Measurements from ENCODE around the gene ZEB1. TPM values are rescaled to one million over a fixed set of nuclear protein-coding genes. Genes with fewer than 3 reads are reported as not detected.
"Not testable (repeated sequence)": the region's sequence is repeated elsewhere in the genome, so short reads cannot be mapped to it uniquely, and the experiment has no call there.

The ZEB1 gene
- total RNA-seq, 1 donor from 2014 or later, result 162 TPM

DNA sequence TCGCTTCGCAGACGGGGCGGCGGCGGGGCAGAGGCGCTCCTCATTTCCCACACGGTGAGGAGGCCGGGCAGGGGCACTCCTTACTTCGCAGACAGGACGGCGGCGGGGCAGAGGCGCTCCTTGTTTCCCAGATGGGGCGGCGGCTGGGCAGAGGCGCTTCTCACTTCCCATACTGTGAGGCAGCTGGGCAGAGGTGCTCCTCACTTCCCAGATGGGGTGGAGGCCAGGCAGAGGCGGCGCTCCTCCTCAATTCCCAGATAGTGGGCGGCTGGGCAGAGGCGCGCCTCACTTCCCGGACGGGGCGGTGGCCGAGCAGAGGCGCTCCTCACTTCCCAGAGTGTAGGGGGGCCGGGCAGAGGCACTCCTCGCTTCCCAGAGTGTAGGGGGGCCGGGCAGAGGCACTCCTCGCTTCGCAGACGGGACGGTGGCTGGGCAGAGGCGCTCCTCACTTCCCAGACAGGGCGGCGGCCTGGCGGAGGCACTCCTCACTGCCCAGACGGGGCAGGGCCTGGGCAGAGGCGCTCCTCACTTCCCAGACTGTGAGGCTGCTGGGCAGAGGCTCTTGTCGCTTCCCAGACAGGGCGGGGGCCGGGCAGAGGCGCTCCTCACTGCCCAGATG is 43.1 kb downstream of the ZEB1 start:
- no peak overlapping the region for H3K4me3 Mint-ChIP-seq (ENCODE audit: unreplicated experiment)
- H3K27me3 Mint-ChIP-seq (ENCODE audit: unreplicated experiment), result peaks cover 8% of the 10 kb centered on the region

GRCh38 chr10:31363696-31364095 is 44.7 kb downstream of the ZEB1 start:
- DNase-seq; H3K4me1 Mint-ChIP-seq (ENCODE audit: low read depth, unreplicated experiment); H3K4me3 Mint-ChIP-seq (ENCODE audit: unreplicated experiment); H3K9me3 Mint-ChIP-seq (ENCODE audit: unreplicated experiment); H3K27me3 Mint-ChIP-seq (ENCODE audit: unreplicated experiment): not testable (repeated sequence)
- peaks cover 11% of the 10 kb centered on the region for H3K36me3 Mint-ChIP-seq (ENCODE audit: unreplicated experiment)
- peak overlapping the region; percentile 75 for H3K27ac Mint-ChIP-seq (ENCODE audit: unreplicated experiment)

More for the DNA sequence above, 43.1 kb downstream of the ZEB1 start:
- TF ChIP-seq CTCF (IDR thresholded peaks at IDR 0.05; ENCODE audit: partially characterized antibody, unreplicated experiment), result no peak
- Mint-ChIP-seq H3K4me1 (ENCODE audit: low read depth, unreplicated experiment) (peaks cover 12% of the 10 kb centered on the region), H3K27ac (ENCODE audit: unreplicated experiment) (no peak overlapping the region), H3K9me3 (ENCODE audit: unreplicated experiment) (peaks cover 10% of the 10 kb centered on the region), H3K36me3 (ENCODE audit: unreplicated experiment) (peaks cover 11% of the 10 kb centered on the region)
- DNase-seq, result no peak

DNA sequence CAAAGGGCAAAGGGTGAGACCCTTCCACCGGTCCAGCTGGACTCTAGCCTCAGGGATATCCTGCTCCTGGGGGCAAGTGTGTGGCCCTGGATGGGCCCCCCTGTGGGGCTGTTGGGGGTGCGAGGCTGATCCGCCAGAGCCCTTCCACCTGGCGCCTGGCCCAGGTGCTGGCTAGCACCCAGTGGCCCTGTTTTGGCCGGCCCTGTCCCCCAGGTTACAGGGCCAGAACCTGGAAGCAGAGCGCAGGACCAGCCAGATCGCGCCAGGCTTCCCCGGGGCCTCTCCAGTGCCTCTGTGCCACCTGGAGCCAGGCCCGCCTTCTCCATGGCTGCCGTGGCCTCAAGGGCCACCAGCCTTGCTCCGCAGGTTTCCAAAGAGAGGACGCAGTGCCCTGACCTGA is 45.2 kb downstream of the ZEB1 start:
- not testable (repeated sequence) for H3K27me3 Mint-ChIP-seq (ENCODE audit: unreplicated experiment); DNase-seq; H3K4me1 Mint-ChIP-seq (ENCODE audit: low read depth, unreplicated experiment); H3K27ac Mint-ChIP-seq (ENCODE audit: unreplicated experiment); H3K9me3 Mint-ChIP-seq (ENCODE audit: unreplicated experiment); H3K4me3 Mint-ChIP-seq (ENCODE audit: unreplicated experiment)
- peaks cover 11% of the 10 kb centered on the region for H3K36me3 Mint-ChIP-seq (ENCODE audit: unreplicated experiment)

GRCh38 chr10:31366703-31367102 is 47.7 kb downstream of the ZEB1 start:
- no peak for DNase-seq
- Mint-ChIP-seq H3K4me3 (ENCODE audit: unreplicated experiment) (no peak overlapping the region), H3K27ac (ENCODE audit: unreplicated experiment) (no peak overlapping the region), H3K36me3 (ENCODE audit: unreplicated experiment) (peaks cover 11% of the 10 kb centered on the region), H3K27me3 (ENCODE audit: unreplicated experiment) (peaks cover 5% of the 10 kb centered on the region), H3K9me3 (ENCODE audit: unreplicated experiment) (peaks cover 10% of the 10 kb centered on the region), H3K4me1 (ENCODE audit: low read depth, unreplicated experiment) (no peaks in the 10 kb centered on the region)
- TF ChIP-seq CTCF (IDR thresholded peaks at IDR 0.05; ENCODE audit: partially characterized antibody, unreplicated experiment), result no peak

DNA sequence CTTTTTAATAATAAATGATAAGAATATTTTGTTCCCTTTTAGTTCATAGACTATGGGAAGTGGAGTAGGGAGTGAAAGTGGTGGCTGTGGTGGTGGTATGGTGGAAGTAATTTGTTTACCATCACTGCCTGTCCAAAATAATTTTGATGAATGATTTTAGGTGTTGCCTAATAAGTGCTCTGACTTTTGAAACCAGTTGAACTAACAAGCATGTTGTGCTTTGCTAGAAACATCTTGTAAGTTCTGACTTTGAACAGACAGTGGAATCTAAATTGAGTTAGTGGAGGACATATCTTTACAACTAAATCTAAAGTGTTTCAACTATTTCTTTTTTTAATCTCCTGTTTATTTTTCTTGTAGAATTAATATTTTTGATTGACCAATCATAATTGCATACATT is 49.7 kb downstream of the ZEB1 start:
- Mint-ChIP-seq H3K27ac (ENCODE audit: unreplicated experiment) (no peak overlapping the region), H3K4me3 (ENCODE audit: unreplicated experiment) (no peak overlapping the region), H3K27me3 (ENCODE audit: unreplicated experiment) (no peaks in the 10 kb centered on the region), H3K4me1 (ENCODE audit: low read depth, unreplicated experiment) (no peaks in the 10 kb centered on the region), H3K9me3 (ENCODE audit: unreplicated experiment) (peaks cover 2% of the 10 kb centered on the region), H3K36me3 (ENCODE audit: unreplicated experiment) (peaks cover 1% of the 10 kb centered on the region)
- DNase-seq, result no peak
- TF ChIP-seq CTCF (IDR thresholded peaks at IDR 0.05; ENCODE audit: partially characterized antibody, unreplicated experiment), result no peak

DNA sequence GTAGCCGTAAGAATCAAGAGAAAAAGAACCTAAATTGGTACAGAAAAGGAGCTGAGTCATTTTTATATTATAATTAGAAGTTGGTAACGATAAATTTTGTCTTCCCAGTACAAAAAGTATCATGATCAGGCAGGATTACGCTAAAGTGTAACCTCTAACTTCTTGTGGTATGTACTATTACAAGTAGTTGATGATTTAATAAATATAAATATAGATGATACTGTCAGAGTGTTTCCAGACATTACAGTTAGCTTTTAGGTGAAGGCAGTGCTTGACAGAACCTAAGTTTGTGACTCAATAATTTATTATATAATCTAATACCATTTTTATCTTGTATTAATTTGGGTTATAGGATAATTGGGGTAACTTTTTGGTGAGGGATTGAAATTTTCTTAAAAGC is 53.4 kb downstream of the ZEB1 start:
- H3K4me3 Mint-ChIP-seq (ENCODE audit: unreplicated experiment), result no peak overlapping the region
- H3K36me3 Mint-ChIP-seq (ENCODE audit: unreplicated experiment), result no peaks in the 10 kb centered on the region
- TF ChIP-seq CTCF (IDR thresholded peaks at IDR 0.05; ENCODE audit: partially characterized antibody, unreplicated experiment), result no peak
- H3K4me1 Mint-ChIP-seq (ENCODE audit: low read depth, unreplicated experiment), result peaks cover 5% of the 10 kb centered on the region
- H3K27ac Mint-ChIP-seq (ENCODE audit: unreplicated experiment), result no peak overlapping the region
- no peak for DNase-seq
- H3K27me3 Mint-ChIP-seq (ENCODE audit: unreplicated experiment), result no peaks in the 10 kb centered on the region
- no peaks in the 10 kb centered on the region for H3K9me3 Mint-ChIP-seq (ENCODE audit: unreplicated experiment)
